Measurements from ENCODE around the gene PAPOLA.

- TF ChIP-seq ZFX (IDR thresholded peaks at IDR 0.05), result no peak
- TF ChIP-seq CTCF (conservative IDR thresholded peaks at IDR 0.05), result no peak
These were observed 72.0 kb downstream of the PAPOLA start for GRCh38 chr14:96574171-96574632.

Data from C4-2B (cell line).